Measurements from ENCODE around the gene BPIFB4.

- TF ChIP-seq CTCF (IDR thresholded peaks at IDR 0.05 in 8 of 11, conservative IDR thresholded peaks at IDR 0.05 in 3 of 11), result no peak
- no peak for TF ChIP-seq POLR2AphosphoS5 (IDR thresholded peaks at IDR 0.05)
- TF ChIP-seq POLR2A (IDR thresholded peaks at IDR 0.05), result no peak
Measured at GRCh38 chr20:33038243-33038642, 41.2 kb upstream of the BPIFB4 start.
